Choroid plexus epithelial cell (primary cell): ENCODE results near the gene KCNH2.

Experiments
- DNase-seq: peaks from one replicate; pipeline ENCODE4 v3.0.0-alpha.2; 2010; ENCODE audit warnings: low read depth
- H3K4me3 ChIP-seq: 2 replicates; pipeline ENCODE4 v1.5.1; 2011; ENCODE audit warnings: low read depth, mild to moderate bottlenecking, control low read depth, low read length, moderate library complexity
- TF ChIP-seq, protein P1 (sequence below): conservative IDR thresholded peaks from 2 replicates; pipeline ENCODE4 v1.5.1; 2011; ENCODE audit warnings: low read depth, mild to moderate bottlenecking, control low read depth, inconsistent platforms, low read length, moderate library complexity

Gene KCNH2

DNA sequence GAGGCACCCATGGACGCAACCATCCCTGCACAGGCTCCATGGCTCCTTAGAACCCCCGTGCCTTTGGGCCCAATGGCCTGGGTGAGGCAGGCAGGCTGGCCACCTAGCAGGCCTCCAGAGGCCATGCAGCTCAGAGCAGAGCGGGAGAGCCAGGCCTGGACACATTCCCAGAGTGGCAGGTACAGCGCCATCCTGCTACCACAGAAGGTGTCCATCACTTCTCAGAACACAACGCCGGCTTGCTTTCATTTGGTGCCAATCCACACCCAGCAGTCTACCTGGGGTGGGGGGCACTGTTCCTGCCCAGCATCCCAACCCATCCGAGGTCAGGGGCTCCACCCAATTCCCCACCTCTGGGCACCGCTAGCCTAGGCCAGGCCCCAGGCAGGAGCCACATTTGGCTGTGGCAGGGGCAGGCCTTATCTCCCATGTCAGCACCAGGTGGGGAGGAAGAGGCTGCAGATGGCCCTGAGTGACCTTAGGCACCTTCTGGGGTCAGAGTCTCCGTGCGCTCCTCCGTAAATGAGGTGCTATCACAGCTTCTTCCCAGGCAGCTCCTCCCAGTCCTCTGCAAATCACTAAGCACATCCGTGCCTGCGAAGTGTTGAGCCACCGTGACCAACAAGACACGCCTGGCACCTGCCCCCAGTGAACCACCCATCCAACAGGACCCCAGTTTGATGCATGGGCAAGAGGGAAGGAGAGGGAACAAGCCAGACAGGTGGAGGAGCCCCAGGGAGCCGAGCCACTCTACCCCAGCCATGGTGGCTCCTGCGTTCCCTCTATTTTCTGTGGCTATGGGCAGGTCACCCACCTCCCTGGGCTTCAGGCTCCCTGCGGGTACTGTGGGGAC, 14.2 kb downstream of the KCNH2 start:
- TF ChIP-seq, protein P1, sequence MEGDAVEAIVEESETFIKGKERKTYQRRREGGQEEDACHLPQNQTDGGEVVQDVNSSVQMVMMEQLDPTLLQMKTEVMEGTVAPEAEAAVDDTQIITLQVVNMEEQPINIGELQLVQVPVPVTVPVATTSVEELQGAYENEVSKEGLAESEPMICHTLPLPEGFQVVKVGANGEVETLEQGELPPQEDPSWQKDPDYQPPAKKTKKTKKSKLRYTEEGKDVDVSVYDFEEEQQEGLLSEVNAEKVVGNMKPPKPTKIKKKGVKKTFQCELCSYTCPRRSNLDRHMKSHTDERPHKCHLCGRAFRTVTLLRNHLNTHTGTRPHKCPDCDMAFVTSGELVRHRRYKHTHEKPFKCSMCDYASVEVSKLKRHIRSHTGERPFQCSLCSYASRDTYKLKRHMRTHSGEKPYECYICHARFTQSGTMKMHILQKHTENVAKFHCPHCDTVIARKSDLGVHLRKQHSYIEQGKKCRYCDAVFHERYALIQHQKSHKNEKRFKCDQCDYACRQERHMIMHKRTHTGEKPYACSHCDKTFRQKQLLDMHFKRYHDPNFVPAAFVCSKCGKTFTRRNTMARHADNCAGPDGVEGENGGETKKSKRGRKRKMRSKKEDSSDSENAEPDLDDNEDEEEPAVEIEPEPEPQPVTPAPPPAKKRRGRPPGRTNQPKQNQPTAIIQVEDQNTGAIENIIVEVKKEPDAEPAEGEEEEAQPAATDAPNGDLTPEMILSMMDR: no peak
- H3K4me3 ChIP-seq: no peak overlapping the region

DNA sequence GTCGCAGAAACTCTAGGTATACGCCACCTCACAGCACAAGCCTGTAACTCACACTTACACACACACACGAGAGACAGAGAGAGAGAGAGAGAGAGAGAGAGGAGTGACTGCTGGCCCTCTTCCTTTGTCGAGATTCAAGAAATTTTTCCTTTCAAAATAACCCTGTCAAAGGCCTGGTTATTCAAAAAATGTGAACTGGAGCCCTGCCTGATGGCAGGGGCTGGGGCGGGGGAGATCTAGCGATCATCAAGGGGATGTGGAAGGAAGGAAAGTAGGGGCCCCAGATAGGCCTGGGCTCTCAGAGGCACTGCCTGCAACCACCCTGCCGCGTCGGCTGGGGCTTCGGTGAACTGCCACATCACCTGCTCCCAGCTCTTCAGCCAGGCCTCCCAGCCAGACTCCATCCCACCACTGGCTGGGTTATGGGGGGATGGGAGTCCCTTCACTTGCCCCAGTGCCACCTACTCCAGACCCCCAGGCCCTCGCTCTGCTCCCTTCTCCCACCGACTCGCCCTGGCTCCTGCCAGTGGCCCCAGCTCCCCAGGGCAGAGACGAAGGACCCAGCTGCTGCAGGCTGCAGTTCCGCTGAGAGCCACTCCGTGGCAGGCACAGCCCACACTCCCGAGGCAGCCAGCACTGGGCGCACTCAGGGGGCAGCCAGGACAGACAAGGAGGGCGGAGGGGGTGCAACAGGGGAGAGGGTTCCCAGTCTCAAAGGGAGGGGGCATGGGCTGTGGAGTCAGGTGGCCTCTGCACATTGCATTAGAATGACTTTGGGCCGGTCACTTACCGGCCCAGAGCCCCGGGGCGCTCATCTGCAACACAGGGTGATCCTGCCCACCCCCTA, 15.3 kb downstream of the KCNH2 start:
- no peak overlapping the region for H3K4me3 ChIP-seq
- DNase-seq: peak; percentile 58
- TF ChIP-seq, protein P1: peak; percentile 95

More for the DNA sequence above, 14.2 kb downstream of the KCNH2 start:
- DNase-seq: no peak

DNA sequence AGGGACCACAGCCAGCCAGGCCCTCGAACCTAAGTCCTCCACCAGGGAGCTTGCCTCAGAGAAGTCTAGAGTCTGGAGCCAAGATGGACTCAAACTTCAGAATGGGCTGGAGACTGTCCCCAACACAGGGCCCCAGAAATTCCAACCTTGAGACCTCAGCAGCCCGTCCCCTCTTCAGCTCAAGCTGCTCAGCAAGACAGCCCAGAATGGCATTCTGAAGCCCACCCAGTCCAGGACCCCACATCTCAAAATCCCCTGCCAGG, 15.9 kb downstream of the KCNH2 start:
- no peak overlapping the region for H3K4me3 ChIP-seq
- TF ChIP-seq, protein P1: no peak
- DNase-seq: no peak

DNA sequence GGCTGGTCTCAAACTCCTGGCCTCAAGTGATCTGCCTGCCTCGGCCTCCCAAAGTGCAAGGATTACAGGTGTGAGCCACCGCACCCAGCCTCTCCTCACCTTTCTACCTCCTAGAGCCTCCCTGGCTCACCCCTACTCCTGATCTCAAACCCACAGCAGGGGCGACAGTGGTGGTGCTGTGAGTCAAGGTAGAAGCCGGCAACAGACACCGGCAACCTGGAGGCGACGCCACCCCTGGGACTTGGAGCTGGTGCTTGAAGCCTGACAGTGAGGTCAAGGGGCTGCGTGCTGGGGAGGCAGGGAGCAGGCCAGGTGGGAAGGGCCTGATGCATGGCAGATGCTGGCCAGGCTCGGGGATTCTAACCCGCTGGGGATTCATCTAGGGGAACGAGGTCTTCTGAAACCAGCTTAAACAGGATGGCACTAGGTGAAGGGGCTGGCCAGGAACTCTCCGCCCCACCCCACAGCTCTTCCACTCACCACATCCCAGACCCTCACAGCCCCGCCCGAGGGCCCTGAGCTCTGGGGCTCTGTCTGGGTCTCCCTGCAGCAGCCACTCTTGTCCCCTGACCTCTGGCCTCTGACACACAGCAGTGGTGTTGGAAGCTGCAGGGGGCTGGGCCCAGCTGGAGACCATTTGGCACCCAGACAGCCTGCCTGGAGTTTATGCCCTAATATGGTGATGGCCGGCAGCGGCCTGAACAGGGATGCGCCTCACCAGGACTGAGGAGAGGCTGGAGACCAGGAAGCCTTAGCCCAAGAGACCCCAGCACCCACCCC, 16.4 kb downstream of the KCNH2 start:
- peak; percentile 67 for DNase-seq
- no peak overlapping the region for H3K4me3 ChIP-seq
- TF ChIP-seq, protein P1: no peak

DNA sequence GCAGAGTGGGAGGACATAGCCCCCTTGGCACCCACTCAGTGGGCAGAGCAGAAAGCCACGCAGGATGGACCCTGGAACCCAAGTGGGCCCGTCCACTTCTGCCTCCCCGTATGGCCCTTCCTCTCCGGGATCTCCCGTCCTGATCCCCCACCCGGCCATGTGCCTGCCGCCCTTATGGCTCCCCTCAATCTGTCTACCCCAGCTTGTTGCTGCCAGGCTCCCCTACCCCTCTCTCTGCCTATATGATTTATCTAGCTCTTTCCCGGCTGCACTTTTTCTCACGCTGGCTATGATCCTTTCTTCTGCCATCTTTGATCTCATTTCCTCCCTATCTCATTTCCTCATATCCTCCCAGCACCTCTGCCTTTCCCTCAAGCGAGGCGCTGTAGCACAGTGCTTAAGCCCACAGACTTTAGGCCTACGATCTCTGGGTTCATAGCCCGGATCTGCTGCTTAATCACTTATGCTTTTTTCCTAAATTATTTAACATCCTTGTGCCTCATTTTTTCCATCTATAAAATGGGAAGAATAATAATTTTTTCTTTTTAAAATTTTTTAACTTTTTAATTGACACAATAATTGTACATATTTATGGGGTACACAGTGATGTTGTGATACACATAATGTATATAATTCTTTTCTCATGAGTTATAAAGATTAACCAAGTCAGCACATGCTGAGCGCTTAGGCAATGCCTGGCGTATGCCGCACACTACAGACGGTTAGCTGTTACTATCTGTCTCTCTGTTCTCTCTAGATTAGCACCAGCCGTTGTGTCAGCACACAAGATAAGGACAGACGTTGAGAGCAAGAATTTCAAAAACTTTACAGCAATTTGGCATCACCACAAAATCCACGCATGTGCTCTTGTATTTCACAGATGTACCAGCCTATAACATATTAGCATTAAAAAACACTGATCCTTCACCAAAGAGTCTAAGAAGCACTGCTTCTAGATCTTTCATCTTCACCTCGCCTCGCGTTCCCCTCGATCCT, 18.1 kb downstream of the KCNH2 start:
- no peak overlapping the region for H3K4me3 ChIP-seq
- DNase-seq: no peak
- TF ChIP-seq, protein P1: no peak

DNA sequence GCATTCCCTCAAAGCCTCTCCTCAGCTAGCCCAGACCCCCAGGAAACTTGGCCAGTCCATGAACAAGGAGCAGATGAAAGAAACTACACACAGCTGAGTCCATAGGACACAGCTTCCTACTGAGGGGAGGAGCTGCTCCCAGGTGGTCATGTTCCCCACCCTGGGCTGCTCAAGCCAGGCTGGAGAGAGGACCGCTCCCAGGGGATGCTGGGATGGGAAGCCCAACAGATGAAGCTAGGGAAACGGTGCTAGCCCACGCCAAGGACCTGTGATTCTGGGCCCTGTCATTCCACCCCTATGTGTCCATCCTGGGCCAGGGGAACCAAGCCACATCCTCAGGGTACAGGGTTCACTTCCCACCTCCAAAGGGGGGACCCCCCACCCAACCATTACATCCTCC, 19.0 kb downstream of the KCNH2 start:
- DNase-seq: no peak
- TF ChIP-seq, protein P1: no peak

More for the DNA sequence above, 19.0 kb downstream of the KCNH2 start:
- H3K4me3 ChIP-seq: no peak overlapping the region
